DND-41 (cell line): ENCODE data around the gene FAM156B.
"Not testable (repeated sequence)": the region's sequence is repeated elsewhere in the genome, so short reads cannot be mapped to it uniquely, and the experiment has no call there.

Experiments
- CTCF ChIP-seq: IDR thresholded peaks from 2 replicates; pipeline ENCODE4 v1.5.1; 2012; ENCODE audit warnings: borderline replicate concordance, low read length, moderate library complexity, mild to moderate bottlenecking; ENCODE audit not compliant: poor library complexity, severe bottlenecking; ENCODE audit errors: extremely low read depth
- EZH2 ChIP-seq: IDR thresholded peaks from 3 replicates; pipeline ENCODE4 v1.6.1; 2012; ENCODE audit warnings: borderline replicate concordance, low read depth, mild to moderate bottlenecking, moderate library complexity, low read length, inconsistent platforms; ENCODE audit not compliant: severe bottlenecking

GRCh38 chrX:52940704-52941103 is 43.6 kb downstream of the FAM156B start:
- TF ChIP-seq CTCF, EZH2: not testable (repeated sequence)
